Omental fat pad (tissue), 4 donors: ENCODE data around the gene GNG12. TPM values are rescaled to one million over a fixed set of nuclear protein-coding genes. Genes with fewer than 3 reads are reported as not detected.

Experiments used
- ATAC-seq: fragments of 150-250 bp; one replicate; pipeline ENCODE4 v1.9.1; 2016; ENCODE audit warnings: mild to moderate bottlenecking, moderate library complexity; ENCODE audit not compliant: low FRiP score
- DNase-seq: peaks from one replicate; pipeline ENCODE4 v3.0.0-alpha.2; 2019; ENCODE audit warnings: low spot score
- total RNA-seq, 4 donors: library from RNA; depleted of rRNA; stranded (reverse); fragments of >200 nt; gene quantifications; one replicate each; pipeline ENCODE4 v1.1.0, GENCODE V29; 2016
- TF ChIP-seq, protein P1 (sequence below), 3 donors: fragments of 450-650 bp; IDR thresholded peaks; one replicate each; pipeline ENCODE4 v1.5.1; 2016 to 2017; ENCODE audit warnings: antibody characterized with exemption in 3 of 3, mild to moderate bottlenecking in 3 of 3, moderate library complexity in 2 of 3

Gene GNG12
- total RNA-seq, 4 donors from 2014 or later = 77.0 to 117 (median 94.5) TPM

DNA sequence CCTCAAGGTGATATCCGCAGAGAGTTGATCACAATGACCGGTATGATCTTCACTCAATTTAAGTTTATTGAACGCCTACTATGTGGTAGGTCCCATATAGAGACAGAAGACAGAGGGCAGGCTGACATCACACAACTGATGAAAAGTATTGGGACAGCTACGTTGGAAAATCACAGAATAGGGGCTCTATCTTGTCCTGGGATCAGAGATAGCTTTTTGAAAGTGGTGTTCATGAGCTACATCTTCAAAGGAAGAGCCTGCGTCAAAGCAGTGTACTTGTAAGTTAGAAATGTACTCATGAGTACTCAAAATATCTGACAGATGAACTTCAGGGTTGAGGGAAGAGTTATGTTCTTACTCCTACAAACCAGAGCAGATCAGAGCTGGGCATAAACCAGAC, 93.9 kb downstream of the GNG12 start:
- no peak for ATAC-seq
- DNase-seq = no peak
- TF ChIP-seq, protein P1, sequence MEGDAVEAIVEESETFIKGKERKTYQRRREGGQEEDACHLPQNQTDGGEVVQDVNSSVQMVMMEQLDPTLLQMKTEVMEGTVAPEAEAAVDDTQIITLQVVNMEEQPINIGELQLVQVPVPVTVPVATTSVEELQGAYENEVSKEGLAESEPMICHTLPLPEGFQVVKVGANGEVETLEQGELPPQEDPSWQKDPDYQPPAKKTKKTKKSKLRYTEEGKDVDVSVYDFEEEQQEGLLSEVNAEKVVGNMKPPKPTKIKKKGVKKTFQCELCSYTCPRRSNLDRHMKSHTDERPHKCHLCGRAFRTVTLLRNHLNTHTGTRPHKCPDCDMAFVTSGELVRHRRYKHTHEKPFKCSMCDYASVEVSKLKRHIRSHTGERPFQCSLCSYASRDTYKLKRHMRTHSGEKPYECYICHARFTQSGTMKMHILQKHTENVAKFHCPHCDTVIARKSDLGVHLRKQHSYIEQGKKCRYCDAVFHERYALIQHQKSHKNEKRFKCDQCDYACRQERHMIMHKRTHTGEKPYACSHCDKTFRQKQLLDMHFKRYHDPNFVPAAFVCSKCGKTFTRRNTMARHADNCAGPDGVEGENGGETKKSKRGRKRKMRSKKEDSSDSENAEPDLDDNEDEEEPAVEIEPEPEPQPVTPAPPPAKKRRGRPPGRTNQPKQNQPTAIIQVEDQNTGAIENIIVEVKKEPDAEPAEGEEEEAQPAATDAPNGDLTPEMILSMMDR (IDR thresholded peaks at IDR 0.05) = no peak

DNA sequence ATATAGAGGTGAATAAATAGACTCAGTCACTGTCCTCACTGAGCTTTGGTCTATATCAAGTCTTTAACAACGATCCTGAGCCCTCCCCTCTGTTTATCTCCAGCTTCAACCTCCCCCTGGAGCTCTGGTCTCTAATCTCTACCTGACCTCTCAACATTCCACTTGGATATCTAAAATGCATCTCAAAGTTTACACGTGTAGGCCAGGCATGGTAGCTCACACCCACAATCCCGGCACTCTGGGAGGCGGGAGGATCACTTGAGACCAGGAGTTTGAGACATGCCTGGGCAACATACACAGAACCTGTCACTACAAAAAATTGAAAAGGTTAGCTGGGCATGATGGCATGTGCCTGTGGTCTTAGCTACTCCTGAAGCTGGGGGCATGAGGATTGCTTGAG, 94.9 kb downstream of the GNG12 start:
- TF ChIP-seq, protein P1 (IDR thresholded peaks at IDR 0.05) = no peak
- no peak for DNase-seq
- ATAC-seq = no peak

DNA sequence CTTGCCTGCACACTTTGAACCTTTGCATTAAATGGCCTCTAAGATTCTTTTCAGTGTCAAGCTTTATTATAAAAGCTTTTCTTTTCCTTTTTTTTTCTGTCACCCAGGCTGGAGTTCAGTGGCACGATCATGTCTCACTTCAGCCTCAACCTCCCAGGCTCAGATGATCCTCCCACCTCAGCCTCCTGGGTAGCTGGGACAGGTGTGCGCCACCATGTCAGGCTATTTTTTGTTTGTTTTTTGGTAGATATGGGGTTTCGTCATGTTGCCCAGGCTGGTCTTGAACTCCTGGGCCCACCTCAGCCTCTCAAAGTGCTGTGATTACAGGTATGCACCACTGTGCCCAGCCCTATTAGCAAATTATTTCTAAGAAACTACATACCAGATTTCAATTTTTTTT, 95.4 kb downstream of the GNG12 start:
- ATAC-seq (no peak), DNase-seq (no peak)
- TF ChIP-seq, protein P1 (IDR thresholded peaks at IDR 0.05) = no peak

DNA sequence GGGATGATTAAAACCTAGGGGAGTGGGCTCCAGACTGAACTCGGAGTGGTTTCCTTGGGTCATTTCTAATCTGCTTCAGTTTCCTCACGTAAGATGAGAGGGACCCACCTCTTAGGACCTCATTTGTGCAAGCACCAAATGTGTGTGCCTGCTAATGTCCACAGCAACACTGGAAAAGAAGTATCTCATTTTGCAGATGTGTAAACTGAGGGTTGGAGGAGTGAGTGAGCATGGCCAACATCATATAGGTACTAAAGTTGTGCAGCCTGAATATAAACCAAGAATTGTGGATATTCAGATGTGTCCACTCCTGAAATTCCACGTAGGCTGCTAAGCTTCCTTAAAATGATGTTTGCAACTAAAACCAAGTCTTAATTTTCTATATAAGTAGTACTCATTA, 96.5 kb downstream of the GNG12 start:
- ATAC-seq (no peak), DNase-seq (no peak)
- TF ChIP-seq, protein P1 (IDR thresholded peaks at IDR 0.05) = no peak

DNA sequence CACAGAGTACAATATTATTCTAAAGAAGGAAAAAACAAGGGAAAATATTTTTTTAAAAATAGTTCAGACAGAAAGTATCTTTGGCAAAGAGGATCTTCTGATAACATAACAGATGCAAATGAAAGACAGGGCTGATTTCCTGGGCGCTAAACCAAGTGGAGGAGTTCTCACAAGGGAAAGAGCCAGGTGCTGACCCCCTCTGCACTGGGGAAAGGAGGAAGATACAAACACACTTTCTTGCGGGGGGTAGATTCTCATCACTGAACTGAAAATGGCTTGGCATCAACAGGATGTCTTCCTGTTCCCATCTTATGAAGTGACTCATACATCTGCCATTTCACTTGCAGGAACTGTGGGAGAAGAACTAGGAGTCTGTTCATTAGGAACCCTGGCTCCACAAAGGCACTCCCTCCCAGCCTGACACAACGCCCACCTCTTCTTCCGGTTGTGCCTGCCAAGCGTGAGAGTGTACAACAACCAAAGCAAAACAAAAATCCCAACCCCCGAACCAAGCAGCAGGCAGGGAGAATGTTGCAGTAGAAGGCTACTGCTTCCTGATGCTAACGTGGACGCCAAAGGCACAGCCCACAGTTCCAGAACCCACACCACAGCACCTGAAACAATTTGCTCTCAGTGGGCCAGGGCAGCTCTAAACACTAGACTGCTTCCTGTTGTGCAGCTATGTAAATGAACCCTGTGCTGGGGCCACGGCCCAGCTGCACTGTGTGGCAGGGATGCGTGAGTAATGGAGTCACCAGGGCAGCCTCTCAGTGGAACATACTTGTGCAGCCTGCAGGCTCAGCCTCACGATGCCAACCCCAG, 97.2 kb downstream of the GNG12 start:
- peak; percentile 92 for ATAC-seq
- TF ChIP-seq, protein P1 (IDR thresholded peaks at IDR 0.05) = no peak
- peak; percentile 67 for DNase-seq

DNA sequence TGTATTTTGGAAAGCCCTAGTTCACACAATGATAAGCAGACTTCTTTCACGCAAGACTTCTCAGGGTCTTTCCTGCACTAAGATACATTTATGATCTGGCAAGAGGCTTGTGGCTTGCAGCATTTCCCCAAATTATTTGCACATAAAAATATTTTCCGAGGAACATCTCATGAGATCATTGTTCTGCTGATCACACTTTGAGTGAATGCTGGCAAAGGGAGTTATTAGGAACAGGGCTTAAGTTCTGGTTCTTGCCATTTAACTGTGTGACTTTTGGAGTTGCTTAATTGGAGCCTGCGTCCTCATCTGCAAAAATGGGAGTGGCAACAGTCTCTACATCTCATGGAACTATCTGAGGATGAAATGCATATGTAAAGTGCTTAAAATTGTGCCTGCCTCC, 98.1 kb downstream of the GNG12 start:
- no peak for ATAC-seq
- TF ChIP-seq, protein P1 (IDR thresholded peaks at IDR 0.05) = no peak

DNA sequence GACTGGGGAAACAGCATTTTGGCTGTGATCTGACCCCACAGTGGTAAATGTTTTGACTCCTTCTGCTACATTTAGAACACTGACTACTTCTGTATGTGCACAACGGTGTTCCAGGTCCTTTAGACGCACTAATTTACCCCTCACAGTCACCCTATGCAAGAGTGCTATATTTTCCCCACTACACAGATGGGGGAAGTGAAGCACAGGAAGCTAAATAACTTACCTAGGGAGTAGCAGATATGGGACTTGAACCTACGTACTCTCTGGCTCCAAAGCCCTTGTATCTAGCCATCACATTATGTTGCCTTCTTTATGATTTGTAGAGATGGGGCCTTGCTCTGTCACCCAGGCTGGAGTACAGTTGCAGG, 99.0 kb downstream of the GNG12 start:
- DNase-seq = no peak
- TF ChIP-seq, protein P1 (IDR thresholded peaks at IDR 0.05) = no peak
- no peak for ATAC-seq

More for the DNA sequence above, 98.1 kb downstream of the GNG12 start:
- DNase-seq = no peak
